ENCODE measurements around the gene C10orf71.

C10orf71 gene

DNA sequence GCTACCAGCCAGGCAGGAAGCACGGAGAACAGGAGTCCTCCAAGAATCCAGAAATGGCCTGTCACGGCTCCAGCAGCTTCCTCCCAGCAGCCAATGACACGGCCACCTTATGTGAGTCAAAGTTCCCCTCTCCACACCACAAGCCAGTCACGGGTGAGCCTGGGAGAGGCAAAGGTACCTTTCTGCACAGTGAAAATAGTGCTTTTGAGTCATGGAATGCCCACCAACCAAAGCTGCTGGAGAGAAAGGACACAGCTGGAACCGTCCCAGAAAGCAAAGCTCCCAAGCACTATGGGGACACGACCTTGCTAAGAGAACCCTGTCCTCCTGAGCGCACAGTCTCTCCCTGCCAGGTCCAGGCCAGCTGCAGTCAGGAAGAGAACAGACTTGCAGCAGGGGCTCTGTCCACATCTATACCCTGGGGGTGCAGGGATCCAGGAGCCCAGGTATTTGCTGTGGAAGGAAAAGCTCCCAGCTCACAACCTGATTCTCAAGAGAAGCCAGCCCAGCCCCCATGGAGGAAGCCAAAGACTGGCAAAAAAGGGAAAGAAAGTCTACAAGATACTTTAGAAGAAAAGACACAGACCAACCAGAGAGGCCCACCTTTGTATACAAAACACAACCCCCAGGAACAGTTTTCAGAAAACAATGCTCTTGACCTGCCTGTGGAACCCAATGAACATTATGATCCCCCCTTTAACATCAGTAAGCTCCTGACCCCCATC, 24.4 kb downstream of the C10orf71 start:
- TF ChIP-seq, protein P1, sequence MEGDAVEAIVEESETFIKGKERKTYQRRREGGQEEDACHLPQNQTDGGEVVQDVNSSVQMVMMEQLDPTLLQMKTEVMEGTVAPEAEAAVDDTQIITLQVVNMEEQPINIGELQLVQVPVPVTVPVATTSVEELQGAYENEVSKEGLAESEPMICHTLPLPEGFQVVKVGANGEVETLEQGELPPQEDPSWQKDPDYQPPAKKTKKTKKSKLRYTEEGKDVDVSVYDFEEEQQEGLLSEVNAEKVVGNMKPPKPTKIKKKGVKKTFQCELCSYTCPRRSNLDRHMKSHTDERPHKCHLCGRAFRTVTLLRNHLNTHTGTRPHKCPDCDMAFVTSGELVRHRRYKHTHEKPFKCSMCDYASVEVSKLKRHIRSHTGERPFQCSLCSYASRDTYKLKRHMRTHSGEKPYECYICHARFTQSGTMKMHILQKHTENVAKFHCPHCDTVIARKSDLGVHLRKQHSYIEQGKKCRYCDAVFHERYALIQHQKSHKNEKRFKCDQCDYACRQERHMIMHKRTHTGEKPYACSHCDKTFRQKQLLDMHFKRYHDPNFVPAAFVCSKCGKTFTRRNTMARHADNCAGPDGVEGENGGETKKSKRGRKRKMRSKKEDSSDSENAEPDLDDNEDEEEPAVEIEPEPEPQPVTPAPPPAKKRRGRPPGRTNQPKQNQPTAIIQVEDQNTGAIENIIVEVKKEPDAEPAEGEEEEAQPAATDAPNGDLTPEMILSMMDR (IDR thresholded peaks at IDR 0.05; ENCODE audit: low read depth, low read length), result no peak
- DNase-seq (ENCODE audit: extremely low read depth, low read depth), result no peak

DNA sequence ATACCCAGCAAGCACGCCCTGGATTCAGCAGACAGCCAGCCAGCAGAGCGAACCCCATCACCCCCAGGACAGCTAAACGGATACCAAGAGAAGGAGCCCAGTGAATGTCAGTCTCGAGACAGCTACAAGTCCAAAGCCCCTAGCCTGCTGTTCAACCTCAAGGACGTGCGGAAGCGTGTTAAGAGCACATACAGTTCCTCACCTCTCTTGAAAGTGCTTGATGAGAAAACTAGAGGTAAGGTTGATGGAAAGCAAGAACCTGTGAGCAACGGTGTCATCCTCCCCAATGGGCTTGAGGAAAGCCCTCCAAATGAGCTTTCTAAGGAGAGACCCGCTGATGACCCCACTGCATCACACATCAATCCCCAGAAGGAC, 24.9 kb downstream of the C10orf71 start:
- TF ChIP-seq, protein P1 (IDR thresholded peaks at IDR 0.05; ENCODE audit: low read depth, low read length), result no peak
- no peak for DNase-seq (ENCODE audit: extremely low read depth, low read depth)

DNA sequence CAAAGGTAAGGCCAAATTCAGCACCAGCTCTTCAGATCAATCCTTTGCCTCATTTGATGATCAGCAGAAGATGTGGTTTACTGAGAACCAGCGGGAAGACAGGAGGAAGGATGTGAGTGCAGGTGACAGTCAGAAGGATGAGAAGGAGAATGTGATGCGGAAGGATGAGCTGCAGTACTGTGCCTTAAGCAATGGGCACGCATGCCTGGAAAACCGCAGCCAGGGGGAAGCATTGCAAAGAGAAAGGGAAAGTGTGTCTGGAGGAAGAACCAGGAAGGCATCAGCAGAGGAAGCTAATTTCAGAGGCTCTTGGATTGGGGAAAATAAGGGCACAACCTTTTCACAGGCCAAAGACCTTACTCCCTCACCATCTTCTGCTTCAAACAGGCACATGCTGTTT, 25.7 kb downstream of the C10orf71 start:
- TF ChIP-seq, protein P1 (IDR thresholded peaks at IDR 0.05; ENCODE audit: low read depth, low read length), result no peak
- no peak for DNase-seq (ENCODE audit: extremely low read depth, low read depth)

DNA sequence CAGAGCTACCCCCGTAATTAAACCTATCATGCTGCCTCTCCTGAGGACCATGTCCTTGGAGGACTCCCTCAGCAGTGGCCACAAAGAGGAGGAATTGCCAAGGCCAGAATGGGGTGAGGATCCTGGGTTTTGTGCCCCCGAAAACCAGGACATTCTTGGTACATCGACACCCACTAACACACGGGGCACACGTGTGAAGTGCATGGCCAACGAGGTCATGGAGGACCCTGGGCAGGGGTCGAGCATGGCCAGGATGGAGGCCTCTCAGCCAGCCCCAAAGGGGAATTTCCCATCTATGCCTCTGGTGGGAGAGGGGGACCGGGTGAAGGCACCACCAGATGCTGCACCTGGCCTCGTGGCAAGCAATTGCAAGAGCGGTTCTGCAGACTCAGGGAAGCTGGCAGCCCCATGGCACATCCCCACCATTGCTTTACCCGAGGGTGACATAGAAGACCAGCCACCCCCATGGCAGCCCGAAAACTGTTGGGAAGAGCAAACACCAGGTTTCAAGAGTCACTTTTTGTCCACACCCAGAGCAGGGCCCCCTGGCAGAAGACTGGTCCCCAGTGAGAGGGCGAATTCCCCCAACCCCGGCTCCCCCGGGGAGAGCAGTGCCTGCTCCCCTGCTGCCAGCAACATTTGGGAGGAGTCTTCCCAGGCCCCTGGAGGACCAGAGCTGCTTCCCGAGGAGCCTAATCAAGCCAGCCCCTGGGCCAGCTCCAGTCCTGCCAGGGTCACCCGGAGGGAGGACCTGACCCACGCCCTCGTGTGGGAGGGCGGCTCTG, 26.4 kb downstream of the C10orf71 start:
- TF ChIP-seq, protein P1 (IDR thresholded peaks at IDR 0.05; ENCODE audit: low read depth, low read length), result no peak
- DNase-seq (ENCODE audit: extremely low read depth, low read depth), result no peak

DNA sequence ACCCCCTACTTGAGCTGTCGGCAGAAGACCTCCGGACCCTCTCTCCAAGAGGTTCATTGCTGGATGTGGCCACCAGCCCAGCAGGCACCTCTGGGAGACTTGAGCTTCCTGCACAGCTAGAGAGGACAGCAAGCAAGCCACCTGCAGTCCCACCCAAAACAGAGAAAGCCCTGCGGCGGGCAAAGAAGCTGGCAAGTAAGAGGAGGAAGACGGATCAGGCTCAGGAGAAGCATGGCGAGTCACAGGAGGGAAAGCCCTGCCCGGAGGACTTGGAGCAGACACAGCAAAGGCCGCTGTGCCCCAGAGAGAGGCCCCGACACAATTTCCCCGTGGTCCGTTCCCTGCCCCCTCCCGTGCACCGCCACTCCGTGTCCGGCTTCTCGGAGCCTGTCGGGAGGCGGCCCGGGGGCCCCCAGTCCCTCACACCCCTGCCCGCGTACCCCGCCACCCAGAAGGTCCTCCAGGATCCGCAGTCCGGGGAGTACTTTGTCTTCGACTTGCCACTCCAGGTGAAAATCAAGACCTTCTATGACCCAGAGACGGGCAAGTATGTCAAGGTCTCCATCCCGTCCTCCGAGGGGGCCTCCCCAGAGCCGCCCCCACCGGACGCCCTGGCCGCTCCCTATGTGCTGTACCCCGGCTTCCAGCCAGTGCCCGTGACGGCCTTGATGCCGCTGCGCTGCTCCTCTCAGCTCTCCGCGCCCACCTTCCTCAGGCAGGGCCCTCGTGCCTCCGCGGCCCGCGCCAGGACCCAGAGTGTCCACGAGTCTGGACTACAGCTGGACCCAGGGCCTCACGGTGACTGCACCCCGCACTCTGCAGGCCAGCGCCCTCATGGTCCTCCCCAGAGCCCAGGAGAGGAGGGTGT, 27.2 kb downstream of the C10orf71 start:
- TF ChIP-seq, protein P1 (IDR thresholded peaks at IDR 0.05; ENCODE audit: low read depth, low read length), result no peak
- DNase-seq (ENCODE audit: extremely low read depth, low read depth), result no peak

DNA sequence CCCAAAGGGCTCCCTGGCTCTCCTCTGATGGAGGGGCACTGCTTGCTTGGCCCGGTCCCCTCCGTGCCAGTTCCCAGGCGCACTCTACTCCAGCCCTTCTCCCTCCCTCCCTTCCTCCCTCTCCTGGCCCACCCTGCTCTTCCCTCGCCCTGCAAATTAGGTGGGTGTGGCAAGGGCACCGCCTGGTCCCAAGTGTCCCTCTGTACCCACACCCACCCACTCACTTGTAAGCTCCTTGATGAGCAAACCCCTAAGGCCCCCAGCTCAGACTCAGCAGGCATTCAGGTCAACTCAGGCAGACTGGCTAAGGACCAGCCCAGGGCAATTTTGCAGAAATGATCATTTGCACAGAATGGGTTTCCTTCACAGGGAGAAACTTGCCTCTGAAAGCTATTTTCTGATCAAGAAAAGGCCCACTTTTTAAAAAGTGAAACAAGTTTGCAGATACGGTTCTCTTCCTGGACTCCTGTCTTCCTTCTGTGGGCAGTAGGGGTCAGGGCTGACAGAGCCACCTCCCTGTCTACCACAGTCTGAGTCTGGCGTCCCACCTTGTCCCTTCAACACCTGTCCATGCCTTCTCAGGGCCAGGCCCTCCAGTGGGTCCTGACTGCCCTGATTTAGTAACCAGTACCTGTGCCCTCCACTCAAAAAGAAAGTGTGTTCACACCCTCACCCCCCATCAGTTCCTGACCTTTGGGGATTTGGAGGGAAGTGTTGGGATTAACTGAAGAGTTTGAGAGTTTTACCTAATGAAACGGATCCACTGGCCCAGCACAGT, 28.3 kb downstream of the C10orf71 start:
- no peak for DNase-seq (ENCODE audit: extremely low read depth, low read depth)
- TF ChIP-seq, protein P1 (IDR thresholded peaks at IDR 0.05; ENCODE audit: low read depth, low read length), result no peak

All from AG09319 (cell line).